ENCODE data around the gene CDC34. TPM values are rescaled to one million over a fixed set of nuclear protein-coding genes. Genes with fewer than 3 reads are reported as not detected.

The CDC34 gene
- total and polyA plus RNA-seq, 9 of the 15 experiments (the other 6 are each of a cell fraction or from before 2014, with no cell fraction given) = 0.80 to 203 (median 65.5) TPM

DNA sequence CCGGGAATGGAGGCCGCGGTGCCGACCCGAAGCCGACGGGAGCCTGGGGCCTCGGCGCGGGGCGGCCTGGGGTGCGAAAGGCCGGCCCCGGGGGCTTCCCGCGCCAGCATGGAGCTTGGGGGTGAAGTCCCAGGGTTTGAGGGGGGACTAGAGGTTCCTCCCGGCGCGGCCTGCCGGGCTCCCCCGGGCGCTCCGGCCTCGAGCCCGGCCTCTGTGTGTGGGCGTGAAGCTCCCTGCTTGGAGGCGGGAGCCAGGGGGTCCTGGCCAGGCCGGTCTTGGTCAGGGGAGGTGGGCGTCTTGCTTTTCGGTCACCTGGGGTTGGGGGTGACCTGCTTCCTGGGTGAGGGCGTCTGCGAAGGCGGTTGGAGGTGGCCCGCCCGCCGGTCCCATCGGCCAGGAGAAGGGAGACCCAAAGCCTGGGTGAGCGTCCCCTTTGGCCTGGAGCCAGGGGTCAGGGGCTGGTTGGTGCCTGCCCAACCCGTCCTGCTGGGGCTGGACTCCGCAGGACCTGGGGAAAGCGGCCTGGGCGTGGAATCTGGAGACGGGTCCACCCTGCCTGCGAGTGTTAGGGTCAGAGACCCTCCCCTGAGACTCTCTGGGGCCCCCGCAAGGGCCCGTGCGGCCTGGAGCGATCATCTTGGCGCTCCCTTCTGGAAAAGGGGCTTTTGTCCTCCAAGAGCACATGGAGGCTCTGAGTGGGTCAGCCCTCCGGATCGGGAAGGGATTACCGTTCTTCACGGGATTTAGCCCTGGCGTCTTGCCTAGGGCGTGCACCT lies 41.4 kb downstream of the CDC34 start (continued):
- TF ChIP-seq, protein P1, sequence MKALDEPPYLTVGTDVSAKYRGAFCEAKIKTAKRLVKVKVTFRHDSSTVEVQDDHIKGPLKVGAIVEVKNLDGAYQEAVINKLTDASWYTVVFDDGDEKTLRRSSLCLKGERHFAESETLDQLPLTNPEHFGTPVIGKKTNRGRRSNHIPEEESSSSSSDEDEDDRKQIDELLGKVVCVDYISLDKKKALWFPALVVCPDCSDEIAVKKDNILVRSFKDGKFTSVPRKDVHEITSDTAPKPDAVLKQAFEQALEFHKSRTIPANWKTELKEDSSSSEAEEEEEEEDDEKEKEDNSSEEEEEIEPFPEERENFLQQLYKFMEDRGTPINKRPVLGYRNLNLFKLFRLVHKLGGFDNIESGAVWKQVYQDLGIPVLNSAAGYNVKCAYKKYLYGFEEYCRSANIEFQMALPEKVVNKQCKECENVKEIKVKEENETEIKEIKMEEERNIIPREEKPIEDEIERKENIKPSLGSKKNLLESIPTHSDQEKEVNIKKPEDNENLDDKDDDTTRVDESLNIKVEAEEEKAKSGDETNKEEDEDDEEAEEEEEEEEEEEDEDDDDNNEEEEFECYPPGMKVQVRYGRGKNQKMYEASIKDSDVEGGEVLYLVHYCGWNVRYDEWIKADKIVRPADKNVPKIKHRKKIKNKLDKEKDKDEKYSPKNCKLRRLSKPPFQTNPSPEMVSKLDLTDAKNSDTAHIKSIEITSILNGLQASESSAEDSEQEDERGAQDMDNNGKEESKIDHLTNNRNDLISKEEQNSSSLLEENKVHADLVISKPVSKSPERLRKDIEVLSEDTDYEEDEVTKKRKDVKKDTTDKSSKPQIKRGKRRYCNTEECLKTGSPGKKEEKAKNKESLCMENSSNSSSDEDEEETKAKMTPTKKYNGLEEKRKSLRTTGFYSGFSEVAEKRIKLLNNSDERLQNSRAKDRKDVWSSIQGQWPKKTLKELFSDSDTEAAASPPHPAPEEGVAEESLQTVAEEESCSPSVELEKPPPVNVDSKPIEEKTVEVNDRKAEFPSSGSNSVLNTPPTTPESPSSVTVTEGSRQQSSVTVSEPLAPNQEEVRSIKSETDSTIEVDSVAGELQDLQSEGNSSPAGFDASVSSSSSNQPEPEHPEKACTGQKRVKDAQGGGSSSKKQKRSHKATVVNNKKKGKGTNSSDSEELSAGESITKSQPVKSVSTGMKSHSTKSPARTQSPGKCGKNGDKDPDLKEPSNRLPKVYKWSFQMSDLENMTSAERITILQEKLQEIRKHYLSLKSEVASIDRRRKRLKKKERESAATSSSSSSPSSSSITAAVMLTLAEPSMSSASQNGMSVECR (CRISPR knock-in tag; IDR thresholded peaks at IDR 0.05) = peak; percentile 43; the same call in 1 of the 2 replicates
- TF ChIP-seq CHD1 (IDR thresholded peaks at IDR 0.05; ENCODE audit: low read length) (peak; percentile 97), GATAD2B (IDR thresholded peaks at IDR 0.05; ENCODE audit: borderline replicate concordance) (no peak), ZNF239 (CRISPR knock-in tag; IDR thresholded peaks at IDR 0.05) (no peak), FOSL1 (tag; conservative IDR thresholded peaks at IDR 0.05) (no peak; the same call in 1 of the 2 replicates), RBM22 (IDR thresholded peaks at IDR 0.05; ENCODE audit: low read depth, low read length, poor library complexity, severe bottlenecking) (peak; percentile 71), STAG1 (CRISPR knock-in tag; IDR thresholded peaks at IDR 0.05; ENCODE audit: borderline replicate concordance) (no peak), SIN3B (IDR thresholded peaks at IDR 0.05; ENCODE audit: low read depth) (no peak)
- TF ChIP-seq, protein P2, sequence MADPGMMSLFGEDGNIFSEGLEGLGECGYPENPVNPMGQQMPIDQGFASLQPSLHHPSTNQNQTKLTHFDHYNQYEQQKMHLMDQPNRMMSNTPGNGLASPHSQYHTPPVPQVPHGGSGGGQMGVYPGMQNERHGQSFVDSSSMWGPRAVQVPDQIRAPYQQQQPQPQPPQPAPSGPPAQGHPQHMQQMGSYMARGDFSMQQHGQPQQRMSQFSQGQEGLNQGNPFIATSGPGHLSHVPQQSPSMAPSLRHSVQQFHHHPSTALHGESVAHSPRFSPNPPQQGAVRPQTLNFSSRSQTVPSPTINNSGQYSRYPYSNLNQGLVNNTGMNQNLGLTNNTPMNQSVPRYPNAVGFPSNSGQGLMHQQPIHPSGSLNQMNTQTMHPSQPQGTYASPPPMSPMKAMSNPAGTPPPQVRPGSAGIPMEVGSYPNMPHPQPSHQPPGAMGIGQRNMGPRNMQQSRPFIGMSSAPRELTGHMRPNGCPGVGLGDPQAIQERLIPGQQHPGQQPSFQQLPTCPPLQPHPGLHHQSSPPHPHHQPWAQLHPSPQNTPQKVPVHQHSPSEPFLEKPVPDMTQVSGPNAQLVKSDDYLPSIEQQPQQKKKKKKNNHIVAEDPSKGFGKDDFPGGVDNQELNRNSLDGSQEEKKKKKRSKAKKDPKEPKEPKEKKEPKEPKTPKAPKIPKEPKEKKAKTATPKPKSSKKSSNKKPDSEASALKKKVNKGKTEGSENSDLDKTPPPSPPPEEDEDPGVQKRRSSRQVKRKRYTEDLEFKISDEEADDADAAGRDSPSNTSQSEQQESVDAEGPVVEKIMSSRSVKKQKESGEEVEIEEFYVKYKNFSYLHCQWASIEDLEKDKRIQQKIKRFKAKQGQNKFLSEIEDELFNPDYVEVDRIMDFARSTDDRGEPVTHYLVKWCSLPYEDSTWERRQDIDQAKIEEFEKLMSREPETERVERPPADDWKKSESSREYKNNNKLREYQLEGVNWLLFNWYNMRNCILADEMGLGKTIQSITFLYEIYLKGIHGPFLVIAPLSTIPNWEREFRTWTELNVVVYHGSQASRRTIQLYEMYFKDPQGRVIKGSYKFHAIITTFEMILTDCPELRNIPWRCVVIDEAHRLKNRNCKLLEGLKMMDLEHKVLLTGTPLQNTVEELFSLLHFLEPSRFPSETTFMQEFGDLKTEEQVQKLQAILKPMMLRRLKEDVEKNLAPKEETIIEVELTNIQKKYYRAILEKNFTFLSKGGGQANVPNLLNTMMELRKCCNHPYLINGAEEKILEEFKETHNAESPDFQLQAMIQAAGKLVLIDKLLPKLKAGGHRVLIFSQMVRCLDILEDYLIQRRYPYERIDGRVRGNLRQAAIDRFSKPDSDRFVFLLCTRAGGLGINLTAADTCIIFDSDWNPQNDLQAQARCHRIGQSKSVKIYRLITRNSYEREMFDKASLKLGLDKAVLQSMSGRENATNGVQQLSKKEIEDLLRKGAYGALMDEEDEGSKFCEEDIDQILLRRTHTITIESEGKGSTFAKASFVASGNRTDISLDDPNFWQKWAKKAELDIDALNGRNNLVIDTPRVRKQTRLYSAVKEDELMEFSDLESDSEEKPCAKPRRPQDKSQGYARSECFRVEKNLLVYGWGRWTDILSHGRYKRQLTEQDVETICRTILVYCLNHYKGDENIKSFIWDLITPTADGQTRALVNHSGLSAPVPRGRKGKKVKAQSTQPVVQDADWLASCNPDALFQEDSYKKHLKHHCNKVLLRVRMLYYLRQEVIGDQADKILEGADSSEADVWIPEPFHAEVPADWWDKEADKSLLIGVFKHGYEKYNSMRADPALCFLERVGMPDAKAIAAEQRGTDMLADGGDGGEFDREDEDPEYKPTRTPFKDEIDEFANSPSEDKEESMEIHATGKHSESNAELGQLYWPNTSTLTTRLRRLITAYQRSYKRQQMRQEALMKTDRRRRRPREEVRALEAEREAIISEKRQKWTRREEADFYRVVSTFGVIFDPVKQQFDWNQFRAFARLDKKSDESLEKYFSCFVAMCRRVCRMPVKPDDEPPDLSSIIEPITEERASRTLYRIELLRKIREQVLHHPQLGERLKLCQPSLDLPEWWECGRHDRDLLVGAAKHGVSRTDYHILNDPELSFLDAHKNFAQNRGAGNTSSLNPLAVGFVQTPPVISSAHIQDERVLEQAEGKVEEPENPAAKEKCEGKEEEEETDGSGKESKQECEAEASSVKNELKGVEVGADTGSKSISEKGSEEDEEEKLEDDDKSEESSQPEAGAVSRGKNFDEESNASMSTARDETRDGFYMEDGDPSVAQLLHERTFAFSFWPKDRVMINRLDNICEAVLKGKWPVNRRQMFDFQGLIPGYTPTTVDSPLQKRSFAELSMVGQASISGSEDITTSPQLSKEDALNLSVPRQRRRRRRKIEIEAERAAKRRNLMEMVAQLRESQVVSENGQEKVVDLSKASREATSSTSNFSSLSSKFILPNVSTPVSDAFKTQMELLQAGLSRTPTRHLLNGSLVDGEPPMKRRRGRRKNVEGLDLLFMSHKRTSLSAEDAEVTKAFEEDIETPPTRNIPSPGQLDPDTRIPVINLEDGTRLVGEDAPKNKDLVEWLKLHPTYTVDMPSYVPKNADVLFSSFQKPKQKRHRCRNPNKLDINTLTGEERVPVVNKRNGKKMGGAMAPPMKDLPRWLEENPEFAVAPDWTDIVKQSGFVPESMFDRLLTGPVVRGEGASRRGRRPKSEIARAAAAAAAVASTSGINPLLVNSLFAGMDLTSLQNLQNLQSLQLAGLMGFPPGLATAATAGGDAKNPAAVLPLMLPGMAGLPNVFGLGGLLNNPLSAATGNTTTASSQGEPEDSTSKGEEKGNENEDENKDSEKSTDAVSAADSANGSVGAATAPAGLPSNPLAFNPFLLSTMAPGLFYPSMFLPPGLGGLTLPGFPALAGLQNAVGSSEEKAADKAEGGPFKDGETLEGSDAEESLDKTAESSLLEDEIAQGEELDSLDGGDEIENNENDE (IDR thresholded peaks at IDR 0.05; ENCODE audit: low read depth, low read length) = no peak

Data from K562 (cell line).